Activated T-helper 1 cell treated with anti-CD3 and anti-CD28 coated beads, Interleukin-2, amount 50 U/mL, for 16 hours (primary cell): ENCODE data around the gene TUBB8.
"Not testable (repeated sequence)": the region's sequence is repeated elsewhere in the genome, so short reads cannot be mapped to it uniquely, and the experiment has no call there.

Source experiments
- DNase-seq, 2 donors: peaks; one replicate each; pipeline ENCODE4 v3.0.0-alpha.2; 2020; ENCODE audit warnings: low read depth in 1 of 2, low spot score in 1 of 2

The TUBB8 gene

GRCh38 chr10:48996-49395 is at the start of gene TUBB8:
Gene TUBB8, minus strand, starts transcription at chr10:49296. Its CDS starts 58 bp downstream, at chr10:49238.
- no peak for DNase-seq

- DNase-seq, result no peak
These were observed 47.4 kb upstream of the TUBB8 start for GRCh38 chr10:96466-96865.

- no peak for DNase-seq
These were observed 46.4 kb upstream of the TUBB8 start for GRCh38 chr10:95356-96115.

GRCh38 chr10:94613-95012 is 45.5 kb upstream of the TUBB8 start:
- no peak for DNase-seq

GRCh38 chr10:92846-93245 is 43.8 kb upstream of the TUBB8 start:
- no peak for DNase-seq

- no peak for DNase-seq
These were observed 43.1 kb upstream of the TUBB8 start for GRCh38 chr10:92153-92552.

- no peak for DNase-seq
These were observed 42.2 kb upstream of the TUBB8 start for GRCh38 chr10:91313-91712.

GRCh38 chr10:90161-90560 is 41.1 kb upstream of the TUBB8 start:
- DNase-seq, result no peak

GRCh38 chr10:89248-89647 is 40.2 kb upstream of the TUBB8 start:
- DNase-seq, result no peak

- DNase-seq, result no peak
These were observed 39.2 kb upstream of the TUBB8 start for GRCh38 chr10:88253-88652.

- no peak for DNase-seq
These were observed 38.3 kb upstream of the TUBB8 start for GRCh38 chr10:87177-88080.

GRCh38 chr10:86031-86430 is 36.9 kb upstream of the TUBB8 start:
- DNase-seq, result no peak

GRCh38 chr10:85044-85443 is 35.9 kb upstream of the TUBB8 start:
- no peak for DNase-seq

- DNase-seq, result no peak
These were observed 34.9 kb upstream of the TUBB8 start for GRCh38 chr10:83930-84530.

GRCh38 chr10:80477-81105 is 31.5 kb upstream of the TUBB8 start:
- DNase-seq, result no peak

GRCh38 chr10:79532-80215 is 30.6 kb upstream of the TUBB8 start:
- no peak for DNase-seq

GRCh38 chr10:78556-78955 is 29.5 kb upstream of the TUBB8 start:
- DNase-seq, result no peak

- not testable (repeated sequence) for DNase-seq
These were observed 25.1 kb upstream of the TUBB8 start for GRCh38 chr10:74266-74621.

GRCh38 chr10:73543-74265 is 24.6 kb upstream of the TUBB8 start:
- peak in 1 of 2 donors; percentile 10 for DNase-seq

GRCh38 chr10:68156-68555 is 19.1 kb upstream of the TUBB8 start:
- DNase-seq, result not testable (repeated sequence)
